HG03439 (cell line): ENCODE results near the gene CNST.
A peak's percentile ranks its signal among the peaks of the same experiment; 100 is the strongest.
"Not testable (repeated sequence)": the region's sequence is repeated elsewhere in the genome, so short reads cannot be mapped to it uniquely, and the experiment has no call there.

Experiments used
- ATAC-seq: cut with Tn5 transposase; IDR thresholded peaks from one replicate; pipeline ENCODE4 v1.9.1; 2021; ENCODE audit warnings: mild to moderate bottlenecking, moderate library complexity; ENCODE audit not compliant: unreplicated experiment

CNST gene

DNA sequence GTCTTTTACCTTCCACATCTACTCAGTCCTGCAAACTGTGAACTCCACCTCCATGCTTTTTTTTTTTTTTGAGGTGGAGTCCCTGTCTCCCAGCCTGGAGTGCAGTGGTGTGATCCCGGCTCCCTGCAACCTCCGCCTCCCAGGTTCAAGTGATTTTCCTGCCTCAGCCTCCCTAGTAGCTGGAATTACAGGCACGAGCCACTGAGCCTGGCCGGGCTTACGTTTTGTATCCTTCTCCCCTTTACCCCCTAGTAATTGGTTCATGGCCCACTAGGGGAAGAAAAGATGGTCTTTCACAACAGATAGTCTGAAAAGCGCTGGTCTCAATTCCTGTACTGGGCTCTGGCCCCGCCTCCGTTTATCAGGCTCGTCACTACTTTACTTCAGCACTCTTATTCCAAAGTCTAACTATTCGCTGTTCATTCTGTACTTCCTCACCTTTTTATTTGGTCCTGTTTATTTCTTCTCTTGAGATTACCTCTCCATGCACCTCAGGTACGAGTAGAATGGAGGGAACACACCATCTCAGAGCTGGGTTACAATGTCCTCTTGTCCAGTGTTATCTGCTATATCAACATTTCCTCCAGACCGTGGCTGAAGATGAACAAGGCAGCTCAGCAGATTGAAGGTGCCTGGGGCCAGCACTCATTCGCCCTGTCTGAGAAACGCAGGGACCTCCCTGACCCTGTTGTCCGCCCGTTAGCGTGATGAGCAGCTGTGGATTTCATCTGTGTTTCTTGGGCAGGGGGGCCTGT, 16.2 kb downstream of the CNST start:
- no peak for ATAC-seq

DNA sequence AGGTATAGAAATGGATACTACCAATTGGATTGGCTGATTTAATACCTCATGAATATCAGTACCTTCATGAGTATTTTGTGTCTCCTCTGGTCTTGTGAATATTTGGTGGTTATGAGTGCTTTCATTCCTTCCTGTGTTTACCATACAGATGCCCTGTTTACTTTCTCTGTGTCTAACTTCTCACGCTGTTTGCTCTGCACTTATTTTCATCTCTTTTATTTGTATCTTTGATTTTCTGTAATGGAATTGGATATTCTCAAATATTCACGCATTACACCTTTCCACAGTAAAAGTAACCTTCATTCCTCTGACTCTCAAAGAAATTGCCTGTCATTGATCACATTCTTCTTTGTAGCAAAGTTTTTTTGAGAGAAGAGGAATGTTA, 16.8 kb downstream of the CNST start:
- ATAC-seq: no peak

DNA sequence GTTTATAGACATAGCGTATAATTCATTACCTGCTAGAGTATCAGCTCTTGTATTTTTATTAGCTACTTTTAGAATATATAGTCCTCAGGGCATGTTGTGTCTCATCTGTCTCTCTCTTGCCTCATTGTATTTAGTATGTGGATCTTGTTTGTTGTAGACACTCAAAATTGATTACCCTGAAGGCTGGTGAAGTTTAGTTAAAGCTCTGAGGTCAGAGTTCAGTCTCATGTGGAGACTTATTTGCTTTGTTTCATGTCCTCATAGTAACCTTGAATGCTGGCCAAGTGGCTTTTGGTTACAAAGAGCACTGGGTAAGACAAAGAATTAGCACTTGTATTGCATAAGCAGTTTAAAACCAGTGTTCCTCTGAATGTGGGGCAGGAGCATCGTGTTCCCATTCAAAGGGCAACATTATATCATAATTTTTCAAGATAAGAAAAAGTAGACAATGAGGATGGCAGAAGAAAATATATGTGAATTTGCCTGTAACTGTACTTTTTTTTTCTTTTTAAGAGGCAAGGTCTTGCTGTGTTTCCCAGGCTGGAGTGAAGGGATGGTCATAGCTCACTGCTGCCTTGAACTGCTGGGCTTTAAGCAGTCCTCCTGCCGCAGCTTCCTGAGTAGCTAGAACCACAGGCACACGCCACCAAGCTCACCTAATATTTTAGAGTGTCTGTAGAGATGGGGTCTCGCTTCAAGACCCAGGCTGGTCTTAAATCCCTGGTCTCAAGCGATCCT, 17.4 kb downstream of the CNST start:
- no peak for ATAC-seq

DNA sequence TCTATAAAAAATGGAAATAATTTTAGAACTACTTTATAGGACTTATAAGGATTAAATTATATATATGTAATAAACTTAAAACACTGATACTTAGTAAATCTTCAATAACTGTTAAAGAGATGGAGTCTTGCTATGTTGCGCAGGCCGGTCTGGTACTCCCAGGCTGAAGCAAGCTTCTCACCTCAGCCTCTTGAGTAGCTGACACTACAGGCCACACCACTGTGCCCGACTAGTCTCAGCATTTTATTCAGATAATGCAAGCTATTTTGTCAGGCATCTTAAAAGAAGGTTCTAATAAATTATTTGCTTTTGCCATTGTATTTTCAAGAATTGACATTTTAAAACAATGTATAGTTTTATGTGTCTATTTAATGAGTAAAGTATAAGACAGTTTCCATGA, 20.8 kb downstream of the CNST start:
- no peak for ATAC-seq

DNA sequence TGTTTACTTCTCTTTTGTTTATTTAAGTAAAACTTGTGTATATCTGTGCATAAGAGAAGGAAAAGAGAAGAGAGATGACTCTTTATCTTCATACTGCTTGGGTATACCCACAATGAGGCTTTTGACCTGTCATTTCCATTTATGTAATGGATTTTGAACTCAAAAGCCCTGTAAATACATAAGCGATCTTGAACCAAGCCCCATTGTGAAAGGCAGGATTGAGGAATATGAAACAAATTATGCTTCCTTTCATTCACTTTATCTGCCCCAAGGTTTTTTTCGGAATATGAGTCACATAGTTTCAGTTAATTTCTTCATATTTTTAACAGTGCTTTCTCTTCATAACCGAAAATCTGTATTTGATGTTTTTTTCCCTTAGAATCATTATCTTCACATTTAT, 21.4 kb downstream of the CNST start:
- ATAC-seq: no peak

DNA sequence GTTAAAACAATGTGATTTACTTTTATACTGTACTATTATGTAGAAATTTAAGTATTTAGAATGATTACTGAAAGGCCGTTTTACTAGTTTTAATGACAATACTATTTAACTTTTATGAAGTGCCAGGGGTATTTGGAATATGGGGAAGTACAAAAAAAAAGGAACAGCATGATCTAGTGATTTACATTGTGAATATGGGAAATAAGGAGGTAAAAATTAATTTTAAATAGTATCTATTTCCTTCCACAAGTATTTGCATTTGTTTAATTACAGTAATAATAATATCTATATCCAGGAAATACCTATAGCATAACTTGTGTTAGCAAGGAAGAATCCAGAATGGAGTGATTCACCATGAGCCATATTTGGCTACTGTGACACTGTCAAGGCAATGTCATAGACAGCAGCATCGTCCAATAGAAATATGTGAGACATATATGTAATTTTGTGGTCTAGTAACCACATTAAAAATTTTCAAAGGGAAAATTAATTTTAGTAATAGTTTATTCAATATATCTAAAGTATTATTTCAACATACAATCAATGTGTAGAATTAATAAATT, 22.0 kb downstream of the CNST start:
- no peak for ATAC-seq

DNA sequence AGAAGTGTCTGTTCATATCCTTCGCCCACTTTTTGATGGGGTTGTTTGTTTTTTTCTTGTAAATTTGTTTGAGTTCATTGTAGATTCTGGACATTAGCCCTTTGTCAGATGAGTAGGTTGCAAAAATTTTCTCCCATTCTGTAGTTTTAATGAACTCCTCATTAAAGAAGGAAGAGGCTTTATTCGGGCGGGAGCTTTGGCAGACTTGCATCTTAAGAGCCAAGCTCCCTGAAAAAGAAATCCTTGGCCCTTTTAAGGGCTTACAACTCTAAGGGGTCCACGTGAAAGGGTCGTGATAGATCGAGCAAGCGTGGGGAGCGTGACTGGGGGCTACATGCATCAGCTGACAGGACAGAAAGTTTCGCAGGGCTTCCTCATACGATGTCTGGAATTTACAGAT, 23.7 kb downstream of the CNST start:
- not testable (repeated sequence) for ATAC-seq

DNA sequence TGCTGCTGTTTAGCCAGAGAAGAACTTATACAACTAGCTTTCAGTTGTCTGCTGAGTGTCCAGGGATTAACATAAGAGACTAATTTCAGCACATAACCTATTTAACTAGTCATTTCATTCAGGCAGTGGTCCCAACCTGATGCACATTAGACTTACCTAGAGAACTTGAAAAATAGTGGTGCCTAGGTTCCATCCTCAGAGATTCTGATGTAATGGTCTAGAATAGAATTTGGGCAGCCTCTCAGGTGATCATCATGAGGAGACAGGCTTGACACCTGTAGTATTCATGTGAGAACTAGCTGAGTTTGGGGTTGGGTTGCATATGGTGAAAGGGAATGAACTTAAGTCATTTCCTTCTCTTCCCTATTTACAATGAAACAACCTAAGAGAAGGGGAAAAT, 24.8 kb downstream of the CNST start:
- ATAC-seq: peak; percentile 43

DNA sequence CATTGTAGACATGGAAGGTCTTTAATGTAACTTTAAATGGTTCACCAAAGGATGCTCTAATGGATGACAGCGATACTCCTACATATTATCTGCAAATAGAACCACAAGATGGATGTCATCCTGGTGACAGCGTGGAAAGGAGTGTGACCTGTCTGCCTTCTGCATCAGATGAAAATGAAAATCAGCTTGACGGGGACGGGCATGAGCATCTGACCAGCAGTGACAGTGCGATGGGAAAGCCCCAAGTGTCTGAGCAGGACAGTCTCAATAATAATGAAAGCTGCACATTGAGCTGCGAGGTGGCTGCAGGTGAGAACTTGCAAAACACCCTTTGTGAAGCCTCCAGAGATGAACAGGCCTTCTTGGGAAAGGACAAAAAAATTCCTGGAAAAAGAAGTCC, 25.2 kb downstream of the CNST start:
- ATAC-seq: peak; percentile 99

DNA sequence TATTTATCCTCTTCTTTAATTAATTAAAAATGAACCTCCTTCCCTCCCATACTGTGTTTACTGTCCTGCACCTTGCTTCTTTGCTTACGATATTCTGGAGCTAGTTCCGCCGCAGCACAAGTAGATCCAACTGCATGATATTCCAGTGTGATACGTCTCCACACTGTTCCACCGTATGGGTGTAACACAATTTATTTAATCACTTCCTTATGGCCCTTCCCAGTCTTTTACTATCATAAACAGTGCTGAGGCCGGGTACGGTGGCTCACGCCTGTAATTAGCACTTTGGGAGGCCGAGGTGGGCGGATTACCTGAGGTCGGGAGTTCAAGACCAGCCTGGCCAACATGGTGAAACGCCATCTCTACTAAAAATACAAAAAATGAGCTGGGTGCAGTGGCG, 25.7 kb downstream of the CNST start:
- ATAC-seq: peak; percentile 10

DNA sequence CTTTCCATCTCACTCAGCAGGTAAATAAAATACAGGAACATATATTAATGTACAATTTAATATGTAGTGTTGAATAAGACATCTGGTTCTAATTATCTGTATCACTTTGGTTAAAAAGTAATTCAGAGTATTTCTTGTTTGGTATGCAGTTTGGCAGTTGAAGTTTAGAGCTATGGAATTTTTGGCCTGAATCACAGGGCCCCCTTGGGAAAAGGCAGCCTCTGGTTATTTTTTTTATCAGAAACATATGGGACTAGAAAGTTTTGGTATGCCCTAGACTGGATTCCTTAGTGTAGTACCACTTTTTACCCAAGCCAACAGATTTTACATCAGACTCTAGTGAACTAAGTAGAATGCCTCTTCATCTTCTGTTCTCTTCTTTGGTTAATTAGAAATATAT, 26.4 kb downstream of the CNST start:
- no peak for ATAC-seq

DNA sequence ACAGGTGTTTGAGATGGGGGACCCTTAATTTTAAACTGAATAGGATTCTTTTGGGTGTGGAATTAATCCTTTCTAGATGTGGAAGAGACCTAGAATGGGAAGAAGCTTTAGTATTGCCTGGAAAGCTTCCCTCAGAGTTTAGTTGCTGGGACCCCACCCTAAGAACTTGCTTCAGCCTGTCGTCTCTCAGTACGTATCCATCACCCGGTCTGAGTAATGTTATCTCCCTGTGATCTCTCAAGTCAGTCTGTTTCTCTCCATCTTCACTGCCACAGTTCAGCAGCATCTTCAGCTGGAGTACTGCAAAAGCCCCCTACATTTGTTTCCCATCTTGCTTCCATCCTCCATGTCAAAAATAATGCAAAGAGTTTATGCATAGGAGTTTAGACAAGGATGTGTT, 28.9 kb downstream of the CNST start:
- no peak for ATAC-seq

DNA sequence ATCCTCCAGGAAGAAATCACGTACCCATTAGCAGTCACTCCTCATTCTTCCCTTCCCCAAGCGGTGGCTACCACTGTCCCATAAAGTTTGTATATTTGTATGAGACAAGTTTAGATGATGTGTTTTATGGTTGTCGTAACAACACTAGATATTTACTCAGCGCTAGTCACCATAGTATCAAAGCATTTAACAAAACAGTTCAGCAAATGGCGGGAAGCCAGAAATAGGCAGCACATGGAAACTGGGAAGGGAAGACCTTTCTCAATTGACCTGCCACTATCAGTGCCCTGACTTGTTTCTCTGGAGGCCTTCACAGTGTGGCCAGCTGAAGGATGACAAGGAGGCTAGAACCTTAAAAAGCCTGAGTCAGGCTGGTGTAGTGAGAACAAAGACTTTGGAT, 31.1 kb downstream of the CNST start:
- no peak for ATAC-seq

DNA sequence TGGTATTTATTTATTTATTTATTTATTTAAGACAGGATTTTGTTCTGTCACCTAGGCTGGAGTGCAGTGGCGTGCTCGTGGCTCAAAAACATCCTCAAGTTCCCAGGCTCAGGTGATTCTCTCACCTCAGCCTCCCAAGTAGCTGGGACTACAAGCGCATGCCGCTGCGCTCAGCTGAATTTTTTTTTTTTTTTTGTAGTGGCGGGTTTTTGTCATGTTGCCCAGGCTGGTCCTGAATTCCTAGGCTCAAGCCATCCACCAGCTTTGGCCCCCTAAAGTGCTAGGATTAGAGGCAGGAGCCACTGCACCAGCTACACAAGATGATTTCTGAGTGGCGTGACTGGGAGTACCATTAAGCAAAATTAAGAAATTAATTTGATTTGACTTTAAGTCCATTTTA, 31.7 kb downstream of the CNST start:
- ATAC-seq: no peak

DNA sequence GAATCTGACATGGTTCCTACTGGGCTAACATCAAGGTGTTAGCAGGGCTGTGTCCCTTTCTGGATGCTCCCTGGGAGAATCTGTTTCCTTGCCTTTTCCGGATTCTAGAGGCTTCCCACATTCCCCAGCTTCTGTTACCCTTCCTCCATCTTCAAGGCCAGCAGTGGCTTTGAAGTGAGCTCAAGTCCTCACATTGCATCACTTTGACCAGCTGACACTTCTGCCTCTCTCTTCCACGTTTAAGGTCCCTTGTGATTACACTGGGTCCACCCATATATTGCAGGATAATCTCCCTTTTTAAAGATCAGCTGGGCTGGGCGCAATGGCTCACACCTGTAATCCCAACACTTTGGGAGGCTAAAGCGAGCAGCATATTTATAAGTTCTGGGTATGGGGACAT, 33.1 kb downstream of the CNST start:
- no peak for ATAC-seq

DNA sequence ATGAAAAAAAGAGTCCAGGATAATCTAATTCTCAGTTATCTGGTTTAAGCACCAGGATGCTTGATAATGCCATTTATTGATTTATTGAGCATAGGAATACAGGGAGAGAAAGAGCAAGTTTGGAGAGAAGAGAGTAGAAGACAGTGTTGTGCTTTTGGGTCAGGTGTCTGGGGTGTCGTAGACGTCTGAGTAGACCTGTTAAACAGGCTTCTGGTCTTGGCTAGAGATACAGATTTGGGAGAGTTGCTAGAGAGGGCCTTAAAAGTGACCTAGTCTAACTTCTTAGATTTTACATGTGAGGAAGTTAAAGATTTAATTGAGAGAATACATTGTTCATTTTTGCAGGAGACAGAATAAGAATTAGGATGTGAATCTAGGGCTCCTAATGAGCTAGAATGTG, 34.3 kb downstream of the CNST start:
- no peak for ATAC-seq

DNA sequence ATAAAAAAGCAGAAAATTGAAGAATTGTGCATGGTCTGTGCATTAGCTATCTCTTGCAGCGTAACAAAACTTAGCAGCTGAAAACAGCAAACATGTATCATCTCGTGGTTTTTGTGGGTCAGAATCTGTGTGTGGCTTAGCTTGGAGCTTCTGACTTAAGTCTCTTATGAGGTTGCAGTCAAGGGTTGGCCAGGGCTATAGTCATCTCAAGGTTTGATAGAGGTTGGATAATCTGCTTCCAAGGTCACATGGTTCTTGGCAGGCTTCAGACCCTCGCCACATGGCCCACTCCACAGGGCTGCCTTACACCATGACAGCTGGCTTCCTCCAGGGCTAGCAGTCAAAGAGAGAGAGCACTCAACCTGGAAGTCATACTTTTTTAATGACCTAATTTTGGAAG, 35.9 kb downstream of the CNST start:
- no peak for ATAC-seq

DNA sequence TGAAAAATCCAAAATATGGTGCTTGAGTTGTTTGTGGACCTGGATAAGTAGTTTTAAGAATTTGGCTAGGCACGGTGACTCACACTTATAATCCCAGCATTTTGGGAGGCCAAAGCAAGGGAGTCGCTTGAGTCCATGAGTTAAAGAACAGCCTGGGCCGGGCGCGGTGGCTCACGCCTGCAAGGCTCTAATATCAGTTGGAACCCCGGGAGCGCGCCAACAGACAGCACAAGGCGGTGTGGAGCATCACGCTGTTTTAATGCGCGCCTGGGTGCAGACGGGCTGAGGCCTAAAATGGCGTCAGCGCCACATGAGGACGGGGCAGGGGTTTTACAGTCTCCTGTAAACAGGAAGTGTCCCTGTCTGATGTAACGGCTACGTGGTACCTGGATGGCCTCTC, 39.0 kb downstream of the CNST start:
- not testable (repeated sequence) for ATAC-seq

DNA sequence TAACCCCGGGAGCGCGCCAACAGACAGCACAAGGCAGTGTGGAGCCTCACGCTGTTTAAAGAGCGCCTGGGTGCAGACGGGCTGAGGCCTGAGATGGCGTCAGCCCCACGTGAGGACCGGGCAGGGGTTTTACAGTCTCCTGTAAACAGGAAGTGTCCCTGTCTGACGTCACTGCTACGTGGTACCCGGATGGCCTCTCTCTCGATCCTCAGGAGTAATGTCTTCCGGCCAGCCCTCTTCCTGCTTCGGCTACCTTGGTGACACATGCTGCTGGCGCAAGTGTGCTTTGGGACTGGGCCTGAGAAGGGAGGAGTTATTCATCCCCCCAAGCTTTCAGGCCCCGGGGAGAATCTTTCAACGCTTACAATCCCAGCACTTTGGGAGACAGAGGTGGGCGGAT, 41.2 kb downstream of the CNST start:
- ATAC-seq: no peak

DNA sequence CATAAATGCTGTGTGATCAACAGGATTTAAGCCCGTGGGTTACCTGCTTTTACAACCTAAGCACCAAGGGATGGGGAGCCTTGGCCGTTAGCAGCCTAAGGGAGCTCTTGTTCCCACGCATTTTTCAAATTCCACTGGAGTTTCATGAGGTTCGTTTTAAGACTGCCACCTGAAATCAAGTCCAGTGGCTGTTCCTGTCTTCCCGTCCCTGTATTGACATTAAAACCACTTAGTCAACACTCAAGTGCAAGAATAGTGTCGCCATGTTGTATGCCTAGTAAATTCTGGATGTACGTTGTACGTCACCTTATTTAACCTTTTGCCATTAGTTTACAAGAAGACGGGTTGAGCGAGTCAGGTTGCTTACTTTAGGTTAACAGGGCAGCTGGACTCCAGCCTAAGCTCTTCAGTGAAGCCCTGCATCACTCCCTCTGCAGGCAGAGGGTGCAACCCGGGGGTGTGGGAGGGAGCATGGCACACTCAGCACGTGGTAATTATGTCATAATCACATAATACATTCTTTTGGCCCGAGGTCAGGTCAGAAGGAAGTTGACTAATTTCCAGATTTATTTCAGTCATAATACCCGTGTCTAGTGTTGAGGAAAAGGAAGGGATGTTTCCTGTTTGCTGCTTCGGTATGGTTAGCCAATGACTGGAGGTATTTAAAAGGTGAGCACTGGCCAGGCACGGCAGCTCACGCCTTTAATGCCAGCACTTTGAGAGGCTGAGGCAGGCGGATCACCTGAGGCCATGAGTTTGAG, 42.5 kb downstream of the CNST start:
- no peak for ATAC-seq

DNA sequence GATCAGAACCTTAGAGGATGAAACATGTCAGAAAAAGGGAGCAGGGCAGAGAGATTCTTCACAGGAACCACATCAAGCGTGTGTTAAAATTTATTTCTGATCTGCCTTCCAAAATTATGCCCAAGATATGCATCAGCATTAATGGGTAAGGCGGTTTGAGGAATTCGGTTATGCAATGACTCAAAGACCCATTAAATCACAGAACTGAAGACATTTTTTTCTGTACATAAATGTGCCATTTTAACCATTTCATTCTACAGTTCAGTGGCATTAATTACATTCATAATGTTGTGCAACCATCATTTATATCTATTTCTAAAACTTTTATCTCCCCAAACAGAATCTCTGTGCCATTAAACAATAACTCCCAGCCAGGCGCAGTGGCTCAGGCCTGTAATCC, 43.4 kb downstream of the CNST start:
- ATAC-seq: no peak
